Stimulated activated naive CD8-positive, alpha-beta T cell treated with anti-CD3 and anti-CD28 coated beads, Interleukin-15, Interleukin-2, amounts not matched to agents 100 ng/mL and 50 ng/mL, for 24 hours (primary cell): ENCODE measurements around the gene OPALIN.

Source experiments
- H3K27ac Mint-ChIP-seq: one replicate; pipeline ENCODE4 v1.8.0; 2021; ENCODE audit warnings: mild to moderate bottlenecking, mixed read lengths
- H3K27me3 Mint-ChIP-seq: one replicate; pipeline ENCODE4 v1.8.0; 2021; ENCODE audit warnings: mixed read lengths
- H3K36me3 Mint-ChIP-seq: one replicate; pipeline ENCODE4 v1.8.0; 2021; ENCODE audit warnings: low read depth, mixed read lengths
- H3K4me1 Mint-ChIP-seq: one replicate; pipeline ENCODE4 v1.8.0; 2021; ENCODE audit warnings: low read depth, mixed read lengths
- H3K4me3 Mint-ChIP-seq: one replicate; pipeline ENCODE4 v1.8.0; 2021; ENCODE audit warnings: mild to moderate bottlenecking, mixed read lengths
- H3K9me3 Mint-ChIP-seq: one replicate; pipeline ENCODE4 v1.8.0; 2021; ENCODE audit warnings: mixed read lengths

Gene OPALIN

DNA sequence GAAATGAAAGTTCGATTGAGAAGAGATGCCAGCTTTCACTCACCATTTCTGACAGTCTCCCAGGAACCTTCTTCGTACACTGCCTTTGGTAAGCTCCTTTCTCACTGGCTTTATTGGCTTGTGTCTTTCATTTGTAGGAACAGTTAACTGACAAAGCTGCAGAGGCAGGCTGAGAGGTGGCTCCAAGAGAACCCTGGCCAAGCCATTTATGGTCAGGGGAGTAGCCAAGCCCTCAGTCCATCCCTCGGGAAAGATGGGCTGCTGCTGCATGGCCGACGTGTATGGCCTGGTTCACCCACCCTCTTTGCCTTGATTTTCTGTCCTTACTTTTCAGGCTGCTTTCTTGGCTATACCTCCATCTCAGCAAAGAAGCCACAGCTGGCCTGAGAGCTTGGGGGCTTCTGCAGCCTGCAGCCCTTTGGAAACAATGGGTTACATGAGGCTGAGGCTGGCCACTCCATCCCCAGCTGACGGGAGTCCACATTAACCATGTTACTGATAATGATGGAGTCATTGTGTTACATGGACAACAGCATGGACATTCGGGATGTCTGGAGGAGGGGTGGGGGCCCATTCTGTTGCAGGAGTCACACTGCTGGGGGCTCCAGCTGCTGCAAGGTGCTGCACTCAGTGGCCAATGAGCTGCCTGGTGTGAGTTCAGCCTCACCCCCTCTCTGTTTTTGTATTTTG, at the start of gene OPALIN:
TSS of gene OPALIN (minus strand) at position 152 of the 690 bp plus-strand sequence. CDS start at position 46, 106 bp downstream.
- no peaks in the 10 kb centered on the region for H3K9me3 Mint-ChIP-seq

DNA sequence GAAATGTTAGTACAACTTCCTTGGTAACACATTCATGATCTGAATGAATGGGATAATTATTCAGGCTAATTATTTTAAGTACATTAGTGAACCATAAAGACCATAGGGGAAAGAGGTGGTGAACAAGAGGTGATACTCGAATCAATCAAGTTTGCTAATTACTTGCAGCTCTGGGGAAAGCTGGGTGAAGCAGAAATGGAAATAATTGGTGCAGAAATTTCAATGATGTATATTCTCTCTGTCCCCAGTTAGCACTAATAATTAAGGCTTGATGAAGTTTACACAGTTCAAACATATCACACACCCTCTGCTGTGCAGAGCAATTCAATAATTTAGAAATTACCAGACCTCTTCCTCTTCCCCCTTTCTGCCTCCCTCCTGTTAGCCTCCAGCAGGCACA, 49.4 kb upstream of the OPALIN start:
- H3K9me3 Mint-ChIP-seq: no peaks in the 10 kb centered on the region
- peaks cover 34% of the 10 kb centered on the region for H3K27me3 Mint-ChIP-seq
- no peak overlapping the region for H3K27ac Mint-ChIP-seq

More for the DNA sequence above, at the start of gene OPALIN:
- no peaks in the 10 kb centered on the region for H3K27me3 Mint-ChIP-seq
- H3K36me3 Mint-ChIP-seq: no peaks in the 10 kb centered on the region
- H3K4me1 Mint-ChIP-seq: no peaks in the 10 kb centered on the region
- H3K27ac Mint-ChIP-seq: no peak within 1 kb of the TSS
- no peak within 1 kb of the TSS for H3K4me3 Mint-ChIP-seq

DNA sequence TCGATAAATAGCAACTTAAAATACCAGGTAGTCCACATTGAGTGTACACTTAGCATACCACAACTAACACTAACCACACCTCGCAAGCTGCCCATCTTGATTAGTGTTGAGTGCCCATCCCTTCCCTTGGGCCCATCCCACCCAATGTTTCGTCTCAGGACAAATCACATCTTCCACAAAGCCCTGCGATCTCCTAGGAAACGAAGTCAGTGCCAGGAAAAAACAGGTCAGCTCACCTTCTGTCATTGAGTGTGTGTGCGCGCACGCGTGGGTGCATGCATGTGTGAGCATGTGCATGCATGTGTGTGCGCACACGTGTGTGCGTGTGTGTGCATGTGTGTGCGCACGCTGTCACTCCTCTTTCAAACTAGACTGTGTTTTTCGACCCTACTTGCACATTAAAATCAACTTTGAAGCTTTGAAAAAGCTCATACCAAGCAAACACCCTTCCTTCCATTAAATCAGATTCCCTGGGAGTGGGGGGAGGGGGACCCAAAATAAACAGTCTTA, 48.8 kb upstream of the OPALIN start:
- Mint-ChIP-seq H3K9me3 (no peaks in the 10 kb centered on the region), H3K36me3 (no peaks in the 10 kb centered on the region), H3K4me3 (no peak overlapping the region), H3K27ac (no peak overlapping the region), H3K27me3 (peaks cover 36% of the 10 kb centered on the region), H3K4me1 (no peaks in the 10 kb centered on the region)

More for the DNA sequence above, 49.4 kb upstream of the OPALIN start:
- Mint-ChIP-seq H3K4me3 (no peak overlapping the region), H3K36me3 (no peaks in the 10 kb centered on the region), H3K4me1 (no peaks in the 10 kb centered on the region)

GRCh38 chr10:96406091-96406490, 47.3 kb upstream of the OPALIN start:
- H3K27ac Mint-ChIP-seq: no peak overlapping the region
- no peaks in the 10 kb centered on the region for H3K36me3 Mint-ChIP-seq
- no peaks in the 10 kb centered on the region for H3K9me3 Mint-ChIP-seq
- H3K27me3 Mint-ChIP-seq: peaks cover 32% of the 10 kb centered on the region
- H3K4me1 Mint-ChIP-seq: no peaks in the 10 kb centered on the region
- H3K4me3 Mint-ChIP-seq: no peak overlapping the region

- Mint-ChIP-seq H3K36me3 (no peaks in the 10 kb centered on the region), H3K27ac (no peak overlapping the region), H3K4me3 (no peak overlapping the region), H3K4me1 (no peaks in the 10 kb centered on the region), H3K27me3 (peaks cover 25% of the 10 kb centered on the region), H3K9me3 (no peaks in the 10 kb centered on the region)
Observed at GRCh38 chr10:96402417-96403305, 43.9 kb upstream of the OPALIN start.

DNA sequence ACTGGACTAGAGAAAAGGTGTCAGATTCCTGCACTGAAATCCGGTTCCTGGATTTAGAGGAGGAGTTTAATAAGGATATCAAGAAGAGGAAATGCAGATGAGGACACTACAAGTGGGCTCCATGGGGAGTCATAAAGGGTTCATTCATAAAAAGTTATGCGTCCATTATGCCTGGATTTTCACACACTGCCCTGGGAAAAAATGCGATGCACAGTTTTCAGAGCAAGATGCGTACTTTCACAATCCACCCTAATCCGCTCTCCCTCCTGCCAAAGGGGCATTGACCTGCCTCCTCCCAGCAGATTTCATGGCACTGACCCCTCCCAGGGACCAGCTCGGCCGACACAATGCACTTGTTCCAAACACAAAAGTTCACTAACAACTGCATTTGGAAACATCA, 42.2 kb upstream of the OPALIN start:
- Mint-ChIP-seq H3K36me3 (no peaks in the 10 kb centered on the region), H3K4me1 (no peaks in the 10 kb centered on the region), H3K9me3 (no peaks in the 10 kb centered on the region), H3K4me3 (no peak overlapping the region), H3K27me3 (peaks cover 17% of the 10 kb centered on the region), H3K27ac (no peak overlapping the region)

DNA sequence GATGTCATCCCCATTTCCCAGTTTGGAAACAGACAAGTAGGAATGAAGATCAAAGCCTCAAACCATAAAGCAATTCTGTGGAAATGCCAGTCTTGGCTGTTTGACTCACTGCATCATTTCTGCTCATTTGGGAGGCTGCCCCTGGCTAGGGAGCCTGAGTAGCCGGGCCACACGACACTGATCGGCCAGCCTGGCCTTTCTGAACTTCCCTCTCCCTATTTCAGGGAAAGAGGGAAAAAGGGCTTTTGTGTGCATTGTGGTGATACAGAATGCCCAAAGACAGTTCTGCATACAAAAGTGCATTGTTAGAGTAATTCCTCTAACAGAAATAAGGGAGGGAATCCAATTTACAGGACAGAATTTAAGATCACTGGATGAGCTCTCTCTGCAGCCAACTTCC, 41.7 kb upstream of the OPALIN start:
- H3K4me3 Mint-ChIP-seq: no peak overlapping the region
- H3K9me3 Mint-ChIP-seq: no peaks in the 10 kb centered on the region
- H3K27me3 Mint-ChIP-seq: peaks cover 17% of the 10 kb centered on the region
- no peak overlapping the region for H3K27ac Mint-ChIP-seq
- H3K36me3 Mint-ChIP-seq: no peaks in the 10 kb centered on the region
- no peaks in the 10 kb centered on the region for H3K4me1 Mint-ChIP-seq

GRCh38 chr10:96397902-96398301, 39.1 kb upstream of the OPALIN start:
- H3K27me3 Mint-ChIP-seq: peaks cover 14% of the 10 kb centered on the region

DNA sequence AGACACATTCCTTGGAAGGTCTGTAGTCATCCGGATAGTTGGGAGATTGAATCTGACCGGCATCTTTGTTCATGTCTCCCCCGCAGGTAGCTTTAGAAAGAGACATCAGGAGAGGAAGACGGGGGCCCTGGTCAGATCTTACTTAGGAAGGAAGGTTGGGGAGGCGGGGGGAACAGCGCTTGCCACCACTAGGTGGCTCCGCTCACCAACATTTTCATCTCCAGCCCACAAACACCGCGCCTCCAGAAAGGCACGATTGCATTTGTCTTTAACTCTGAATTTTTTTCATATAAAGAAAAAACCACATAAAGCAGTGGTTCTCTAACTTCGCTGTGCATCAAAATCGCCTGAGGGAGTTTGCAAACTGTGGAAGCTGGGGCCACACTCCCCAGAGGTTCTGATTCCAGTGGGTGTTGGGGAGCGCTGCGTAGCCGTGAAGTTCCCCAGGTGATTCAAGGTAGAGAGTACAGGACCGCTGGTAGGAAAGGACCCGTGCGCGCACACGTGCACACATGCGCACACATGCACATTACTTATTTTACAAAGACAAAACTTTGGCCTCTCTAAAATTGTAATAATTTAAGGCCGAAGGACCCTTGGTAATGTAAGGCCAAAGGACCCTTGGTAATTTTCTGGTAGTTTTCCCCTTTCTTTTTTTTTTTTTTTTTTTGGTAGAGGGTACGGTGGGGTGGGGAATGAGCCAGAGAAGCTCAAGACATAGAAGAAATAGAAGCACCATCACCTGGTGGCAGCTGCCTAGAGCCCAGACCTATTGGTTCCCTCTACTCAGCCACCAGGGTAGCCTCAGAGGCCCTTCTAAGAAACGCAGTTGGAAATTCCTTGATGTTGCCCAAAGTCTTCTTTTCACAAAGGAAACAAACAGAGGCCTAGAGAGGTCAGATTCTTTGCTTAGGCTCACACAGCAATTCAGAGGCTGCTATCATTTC, 37.4 kb upstream of the OPALIN start:
- Mint-ChIP-seq H3K27me3 (peaks cover 11% of the 10 kb centered on the region), H3K4me1 (no peaks in the 10 kb centered on the region), H3K36me3 (no peaks in the 10 kb centered on the region), H3K4me3 (no peak overlapping the region), H3K27ac (no peak overlapping the region), H3K9me3 (no peaks in the 10 kb centered on the region)

More at GRCh38 chr10:96397902-96398301, 39.1 kb upstream of the OPALIN start:
- Mint-ChIP-seq H3K9me3 (no peaks in the 10 kb centered on the region), H3K27ac (no peak overlapping the region), H3K4me1 (no peaks in the 10 kb centered on the region), H3K4me3 (no peak overlapping the region), H3K36me3 (no peaks in the 10 kb centered on the region)

- H3K27me3 Mint-ChIP-seq: peaks cover 3% of the 10 kb centered on the region
Observed at GRCh38 chr10:96390460-96390864, 31.7 kb upstream of the OPALIN start.

GRCh38 chr10:96389785-96390184, 31.0 kb upstream of the OPALIN start:
- H3K4me3 Mint-ChIP-seq: no peak overlapping the region
- H3K27ac Mint-ChIP-seq: no peak overlapping the region
- H3K9me3 Mint-ChIP-seq: no peaks in the 10 kb centered on the region
- H3K4me1 Mint-ChIP-seq: no peaks in the 10 kb centered on the region
- peaks cover 3% of the 10 kb centered on the region for H3K27me3 Mint-ChIP-seq
- no peaks in the 10 kb centered on the region for H3K36me3 Mint-ChIP-seq

More at GRCh38 chr10:96390460-96390864, 31.7 kb upstream of the OPALIN start:
- no peak overlapping the region for H3K4me3 Mint-ChIP-seq
- H3K36me3 Mint-ChIP-seq: no peaks in the 10 kb centered on the region
- no peaks in the 10 kb centered on the region for H3K4me1 Mint-ChIP-seq
- H3K9me3 Mint-ChIP-seq: no peaks in the 10 kb centered on the region
- H3K27ac Mint-ChIP-seq: no peak overlapping the region

GRCh38 chr10:96387601-96388000, 28.8 kb upstream of the OPALIN start:
- no peaks in the 10 kb centered on the region for H3K9me3 Mint-ChIP-seq
- H3K4me1 Mint-ChIP-seq: no peaks in the 10 kb centered on the region
- peaks cover 6% of the 10 kb centered on the region for H3K27me3 Mint-ChIP-seq
- H3K4me3 Mint-ChIP-seq: no peak overlapping the region
- no peaks in the 10 kb centered on the region for H3K36me3 Mint-ChIP-seq
- no peak overlapping the region for H3K27ac Mint-ChIP-seq

DNA sequence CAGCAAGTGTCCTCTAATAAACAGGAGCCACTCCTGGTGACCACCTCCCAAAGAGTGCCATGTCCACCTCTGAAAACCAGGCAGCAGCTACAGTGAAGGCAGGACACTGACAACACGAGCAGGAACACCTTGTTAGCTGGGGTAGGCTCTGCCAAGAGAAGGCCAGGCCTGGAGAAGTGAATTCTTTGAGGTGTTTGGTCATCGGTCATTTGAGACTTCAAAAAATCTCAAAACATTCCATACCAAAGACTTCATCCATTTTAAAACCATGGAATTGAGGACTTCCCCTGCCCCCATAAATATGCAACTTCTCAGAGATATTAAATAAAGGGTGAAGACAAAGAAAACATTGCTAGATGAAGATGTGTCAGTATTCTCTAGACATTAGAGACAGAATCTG, 28.4 kb upstream of the OPALIN start:
- Mint-ChIP-seq H3K36me3 (no peaks in the 10 kb centered on the region), H3K4me3 (no peak overlapping the region), H3K4me1 (no peaks in the 10 kb centered on the region), H3K27ac (no peak overlapping the region), H3K9me3 (no peaks in the 10 kb centered on the region), H3K27me3 (peaks cover 6% of the 10 kb centered on the region)

- H3K36me3 Mint-ChIP-seq: no peaks in the 10 kb centered on the region
- H3K4me3 Mint-ChIP-seq: no peak overlapping the region
- no peaks in the 10 kb centered on the region for H3K9me3 Mint-ChIP-seq
- peaks cover 6% of the 10 kb centered on the region for H3K27me3 Mint-ChIP-seq
- no peaks in the 10 kb centered on the region for H3K4me1 Mint-ChIP-seq
- no peak overlapping the region for H3K27ac Mint-ChIP-seq
Observed at GRCh38 chr10:96384506-96384905, 25.7 kb upstream of the OPALIN start.
